Measurements from ENCODE around the gene GATA2. TPM values are rescaled to one million over a fixed set of nuclear protein-coding genes. Genes with fewer than 3 reads are reported as not detected.

GATA2 gene
- total and polyA plus RNA-seq, 2 of the 8 experiments (the other 6 are each of a cell fraction or from before 2014, with no cell fraction given) = 0.03 to 0.30 TPM

- no peak overlapping the region for H3K56ac ChIP-seq (replicated peaks; ENCODE audit: insufficient read length, low read depth, low read length)
- H3K4me3 ChIP-seq (ENCODE audit: extremely low read depth in 1 of 4, insufficient read depth in 2 of 4, low read depth in 3 of 4, low read length in 4 of 4) = no peak overlapping the region
- no peaks in the 10 kb centered on the region for H3K9me3 ChIP-seq (ENCODE audit: insufficient read depth in 2 of 2, low read depth in 1 of 2, low read length in 1 of 2)
- no peak overlapping the region for H3K9ac ChIP-seq (replicated peaks in 1 of 4; ENCODE audit: extremely low read depth in 1 of 4, low read depth in 3 of 4, low read length in 3 of 4)
- H2BK5ac ChIP-seq (ENCODE audit: low read depth, low read length) = no peak overlapping the region; the same call in 1 of the 2 replicates
- H2AFZ ChIP-seq (ENCODE audit: low read length) = no peak overlapping the region
- no peak overlapping the region for H4K8ac ChIP-seq (ENCODE audit: extremely low read depth, insufficient read depth, low read length)
- H4K5ac ChIP-seq (ENCODE audit: insufficient read length, low read depth, low read length) = no peak overlapping the region
- 0 out of 2 replicates have a peak overlapping the region, but pooled peaks have one; percentile 55 for H2BK15ac ChIP-seq (ENCODE audit: low read length)
- WGBS, 2 experiments (ENCODE audit: extremely low coverage in 1 of 2, insufficient coverage in 1 of 2, insufficient read length in 1 of 2, insufficient replicate concordance in 2 of 2, low coverage in 1 of 2, low lambda C conversion rate in 2 of 2, missing lambda C conversion rate in 1 of 2) = 73% methylated on average over 10 of the region's 10 CpGs; no CpG with 5 or more reads in 1 of the 2 experiments
- ChIA-PET CTCF (ENCODE audit: partially characterized antibody) (interaction anchor here (1.1 to 11.0 kb wide), 8 partner anchors 8 to 255 kb away, joined by 3 to 144 read pairs (median 5); partner anchors contain the start of gene GATA2), POLR2A (ENCODE audit: partially characterized antibody) (interaction anchor here (1.2 kb wide), 1 partner anchor 53 kb away, joined by 3 read pairs; no protein-coding TSS in a partner anchor)
- peak overlapping the region; percentile 15; the same call in 1 of the 2 replicates for H3K18ac ChIP-seq (ENCODE audit: extremely low read depth, low read length)
- H4K20me1 ChIP-seq (replicated peaks in 1 of 2; ENCODE audit: control insufficient read depth in 1 of 2, insufficient read depth in 2 of 2, low read length in 2 of 2) = peaks cover 6 to 11% of the 10 kb centered on the region in 2 experiments
- H3K36me3 ChIP-seq (ENCODE audit: control insufficient read depth in 2 of 4, insufficient read depth in 4 of 4, low read length in 3 of 4) = no peaks in the 10 kb centered on the region
- no peak for FAIRE-seq
- peak overlapping the region; percentile 44 for H3K4ac ChIP-seq (replicated peaks; ENCODE audit: insufficient read length, low read depth, low read length)
- H2BK20ac ChIP-seq (ENCODE audit: low read length) = 0 out of 2 replicates have a peak overlapping the region, but pooled peaks have one; percentile 48
- H2BK120ac ChIP-seq (replicated peaks; ENCODE audit: low read depth, low read length) = no peak overlapping the region
- no peaks in the 10 kb centered on the region for H3K79me1 ChIP-seq (ENCODE audit: low read depth, low read length)
- H3K79me2 ChIP-seq (ENCODE audit: control insufficient read depth in 1 of 2, insufficient read depth in 2 of 2, low read length in 2 of 2) = no peaks in the 10 kb centered on the region
- peak overlapping the region; percentile 92; the same call in 1 of the 2 replicates for H2BK12ac ChIP-seq (ENCODE audit: low read depth, low read length)
- TF ChIP-seq SUZ12 (IDR thresholded peaks at IDR 0.05; ENCODE audit: low read length) (peak; percentile 30; the same call in 1 of the 2 replicates), SIN3A (conservative IDR thresholded peaks at IDR 0.05 in 1 of 2, IDR thresholded peaks at IDR 0.05 in 1 of 2; ENCODE audit: low read depth in 1 of 2, low read length in 2 of 2) (no peak)
- no peak overlapping the region for H3K14ac ChIP-seq (ENCODE audit: insufficient read length)
- H4K91ac ChIP-seq (replicated peaks; ENCODE audit: insufficient read length, low read length) = peak overlapping the region; percentile 72
- H3K23ac ChIP-seq (ENCODE audit: insufficient read length) = no peak overlapping the region
- DNase-seq (ENCODE audit: low read depth in 1 of 2, low spot score in 2 of 2) = no peak
- peaks cover 9% of the 10 kb centered on the region; the same call in 1 of the 2 replicates for H3K23me2 ChIP-seq (ENCODE audit: low read depth, low read length)
- H2AK5ac ChIP-seq (ENCODE audit: low read depth, low read length) = peak overlapping the region; percentile 88; the same call in 1 of the 2 replicates
- H3K27me3 ChIP-seq (replicated peaks in 1 of 4; ENCODE audit: control insufficient read depth in 3 of 4, extremely low read depth in 1 of 4, insufficient read depth in 3 of 4, low read length in 3 of 4) = peaks cover 12 to 75% (median 68%) of the 10 kb centered on the region in 4 experiments
- H3K27ac ChIP-seq (ENCODE audit: low read depth, low read length) = no peak overlapping the region
- H3K4me1 ChIP-seq (replicated peaks in 1 of 4; ENCODE audit: control insufficient read depth in 3 of 4, insufficient read depth in 4 of 4, low read length in 3 of 4) = peaks cover 6 to 46% (median 37%) of the 10 kb centered on the region in 4 experiments
- no peak overlapping the region for H3K4me2 ChIP-seq (ENCODE audit: insufficient read depth in 1 of 2, low read depth in 2 of 2, low read length in 2 of 2)
Measured at GRCh38 chr3:128430301-128430700, 62.7 kb downstream of the GATA2 start.
